SIG-M5 treated with dmso at 0.1 percent for 504 hours (cell line): ENCODE data around the gene FNDC1.

Experiments used
- DNase-seq: peaks from one replicate; lab custom pipeline; 2025; ENCODE audit not compliant: unreplicated experiment; lab: John Stamatoyannopoulos, UW

FNDC1 gene

GRCh38 chr6:159305159-159305558 lies 136.0 kb downstream of the FNDC1 start:
- DNase-seq = no peak

GRCh38 chr6:159305804-159306537 lies 136.8 kb downstream of the FNDC1 start:
- no peak for DNase-seq

DNA sequence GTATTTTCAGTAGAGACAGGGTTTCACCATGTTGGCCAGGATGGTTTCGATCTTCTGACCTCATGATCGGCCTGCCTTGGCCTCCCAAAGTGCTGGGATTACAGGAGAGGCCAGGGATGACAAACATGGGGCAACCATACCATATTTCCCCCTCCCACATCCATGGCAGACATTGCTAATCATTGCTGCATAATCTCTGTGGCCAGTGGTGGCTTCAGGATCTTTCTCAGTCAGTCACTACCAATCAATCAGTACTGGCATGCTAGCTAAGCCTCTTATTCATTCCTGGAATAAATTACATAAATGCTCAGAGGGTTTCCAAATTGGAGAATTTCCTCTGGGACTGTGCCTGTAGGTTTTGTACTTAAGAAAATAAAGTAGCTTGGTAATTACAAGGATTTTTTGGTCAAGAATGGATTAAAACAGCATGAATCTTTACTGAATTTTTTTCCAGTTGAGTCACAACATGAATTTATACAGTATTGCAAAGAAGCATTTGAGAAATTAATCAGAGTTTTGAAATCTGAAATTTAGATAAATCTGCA lies 138.1 kb downstream of the FNDC1 start:
- DNase-seq = no peak

DNA sequence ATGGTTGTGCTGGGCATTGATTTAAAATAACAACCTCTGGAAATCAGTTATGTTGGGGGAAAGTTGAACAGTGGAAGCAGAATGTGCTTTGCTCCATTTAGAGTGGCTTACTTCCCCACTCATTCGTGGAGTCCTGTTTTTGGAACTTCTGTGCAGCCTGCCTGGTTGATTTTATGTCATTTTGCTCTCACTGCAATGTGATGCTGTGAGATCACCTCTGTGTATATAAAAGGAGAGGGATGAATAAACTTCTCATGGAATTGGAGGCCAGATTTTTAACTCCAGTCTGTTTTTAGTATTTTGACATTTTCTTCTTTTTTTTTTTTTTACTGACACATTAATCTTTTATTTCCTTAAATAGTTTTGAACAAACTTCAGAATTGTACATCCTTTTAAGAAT lies 139.0 kb downstream of the FNDC1 start:
- no peak for DNase-seq

DNA sequence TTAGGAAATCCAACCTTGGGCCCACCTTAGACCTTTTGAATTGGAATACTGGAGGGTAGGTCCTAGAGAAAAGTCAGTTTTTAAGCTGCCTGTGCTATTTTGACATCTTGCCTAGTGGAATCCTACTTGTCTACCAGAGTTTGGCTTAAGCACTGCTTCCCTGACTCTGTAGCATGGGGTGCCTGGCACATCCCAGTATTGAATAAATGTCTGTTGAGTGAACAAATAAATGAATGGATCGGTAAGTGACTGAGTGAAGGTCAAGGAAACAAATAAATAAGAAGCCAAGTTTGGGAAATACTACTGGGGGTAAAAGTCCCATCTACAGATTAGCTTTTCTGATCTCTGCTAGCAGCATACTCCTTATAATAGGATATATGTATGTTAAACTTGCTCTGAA lies 140.5 kb downstream of the FNDC1 start:
- DNase-seq = no peak

DNA sequence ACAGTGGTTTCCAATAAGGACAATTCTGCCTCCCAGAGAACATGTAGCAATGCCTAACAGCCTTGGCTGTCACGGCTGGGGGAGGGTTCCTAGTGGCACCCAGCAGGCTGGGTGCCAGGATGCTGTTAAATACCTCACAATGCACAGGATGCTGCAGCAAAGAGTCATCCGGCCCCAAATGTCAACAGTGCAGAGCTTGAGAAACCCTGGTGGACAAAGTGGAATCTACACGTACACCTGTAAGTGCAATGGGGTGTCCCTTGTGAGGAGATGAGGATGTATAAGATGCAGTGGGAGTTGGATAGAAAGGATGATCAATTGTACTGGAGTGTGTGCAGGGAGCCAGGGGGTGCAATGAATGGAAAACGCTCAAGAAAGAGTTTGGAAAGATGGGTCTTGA lies 142.4 kb downstream of the FNDC1 start:
- DNase-seq = no peak

- no peak for DNase-seq
Observed at GRCh38 chr6:159312206-159312605, 143.0 kb downstream of the FNDC1 start.

- no peak for DNase-seq
Observed at GRCh38 chr6:159313018-159313417, 143.8 kb downstream of the FNDC1 start.

DNA sequence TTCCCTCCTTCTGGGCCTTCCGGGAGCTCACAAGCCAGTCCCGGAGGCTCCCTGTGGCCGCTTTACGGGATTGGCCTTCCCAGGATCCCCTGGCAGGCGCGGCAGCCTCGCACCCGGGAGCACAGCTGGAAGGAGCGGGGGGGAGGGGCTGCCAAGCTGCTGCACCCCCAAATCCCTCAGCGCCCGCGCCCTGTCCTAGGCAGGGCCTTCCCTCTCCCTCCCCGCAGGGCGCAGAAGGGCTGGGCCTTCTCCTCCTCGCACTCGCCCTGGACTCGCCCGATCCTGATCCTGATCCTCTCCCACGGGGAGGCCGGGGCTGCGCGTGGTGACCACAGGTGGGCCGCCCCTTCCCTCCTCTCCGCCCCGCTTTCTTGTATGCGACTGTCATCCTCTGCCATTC lies 146.4 kb downstream of the FNDC1 start:
- no peak for DNase-seq

DNA sequence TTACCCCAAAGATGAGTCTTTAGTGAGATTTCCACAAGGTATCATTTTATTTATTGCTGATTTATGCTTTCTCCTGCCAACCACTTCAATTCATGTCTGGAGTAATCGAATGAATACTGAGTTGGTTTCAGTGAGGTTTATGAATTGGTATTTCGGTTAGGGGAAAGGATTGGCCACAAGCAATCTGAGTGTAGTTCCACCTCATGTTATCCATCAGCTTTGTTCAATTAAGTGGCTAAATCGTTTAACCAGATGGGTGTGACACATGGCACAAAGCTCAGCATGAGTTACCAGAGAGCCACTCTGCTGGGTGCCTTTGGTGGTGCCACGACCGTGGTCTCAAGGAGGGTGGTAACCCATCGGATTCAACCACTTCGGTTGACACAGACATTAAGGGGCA lies 148.2 kb downstream of the FNDC1 start:
- no peak for DNase-seq

DNA sequence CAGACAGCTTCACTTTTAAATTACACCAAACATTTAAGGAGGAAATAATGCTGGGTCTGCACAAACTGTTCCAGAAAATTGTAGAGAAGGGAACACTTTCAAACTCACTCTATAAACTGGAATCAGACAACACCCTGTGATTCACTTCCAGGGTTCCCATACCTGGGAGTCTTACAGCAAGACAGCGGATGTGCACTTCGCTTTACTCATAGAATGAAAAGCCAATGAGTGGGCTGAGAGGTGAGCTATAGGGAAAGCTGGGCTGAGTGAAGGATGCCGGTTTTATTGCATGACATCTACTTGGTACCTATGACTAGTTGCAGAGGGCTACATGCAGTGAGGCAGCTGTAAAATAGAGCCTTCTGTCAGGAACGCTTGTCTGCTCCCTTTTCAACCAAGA lies 152.1 kb downstream of the FNDC1 start:
- DNase-seq = no peak
